Caco-2 (cell line): ENCODE results near the gene TMEM30A. TPM values are rescaled to one million over a fixed set of nuclear protein-coding genes. Genes with fewer than 3 reads are reported as not detected.

ENCODE experiments used
- BruUV-seq: library from RNA; stranded (reverse); fragments of 400-500 nt; replicated peaks from 2 replicates; lab custom pipeline; 2021; lab: Mats Ljungman, UMichigan
- CTCF ChIA-PET: fragments of 300-600 bp; sonication (Branson Sonifier 250); formaldehyde crosslinking; loops from one replicate; lab custom pipeline; 2022; ENCODE audit warnings: antibody characterized with exemption; lab: Charles Lee
- POLR2A ChIA-PET: fragments of 300-600 bp; sonication (Branson Sonifier 250); formaldehyde crosslinking; loops from one replicate; lab custom pipeline; 2022; ENCODE audit warnings: antibody characterized with exemption; lab: Charles Lee
- DNase-seq, 2 experiments: peaks; one replicate each; pipeline versions ENCODE4 v3.0.0 to v3.0.0-alpha.2; 2020 to 2022
- H3K27me3 ChIP-seq: replicated peaks from 2 replicates; pipeline ENCODE4 v1.6.0; 2011; ENCODE audit warnings: low read length; ENCODE audit not compliant: control insufficient read depth, insufficient read depth
- H3K36me3 ChIP-seq: 2 replicates; pipeline ENCODE4 v1.5.1; 2011; ENCODE audit warnings: low read length; ENCODE audit not compliant: control insufficient read depth, insufficient read depth
- H3K4me1 ChIP-seq: fragments of 250-450 bp; sonication (Bioruptor Pico); 2 replicates; pipeline ENCODE4 v1.5.1; 2020; ENCODE audit warnings: mild to moderate bottlenecking
- H3K4me3 ChIP-seq: 2 replicates; pipeline ENCODE4 v1.5.1; 2011; ENCODE audit warnings: low read depth, mild to moderate bottlenecking, control low read depth, low read length
- H3K9me3 ChIP-seq: fragments of 250-450 bp; sonication (Bioruptor Pico); 2 replicates; pipeline ENCODE4 v1.5.1; 2020; ENCODE audit warnings: mild to moderate bottlenecking, moderate library complexity
- H3K27ac Mint-ChIP-seq: one replicate; pipeline ENCODE4 v1.8.0; 2022; ENCODE audit warnings: mixed read lengths; ENCODE audit not compliant: unreplicated experiment
- H3K27me3 Mint-ChIP-seq: one replicate; pipeline ENCODE4 v1.8.0; 2022; ENCODE audit warnings: mixed read lengths; ENCODE audit not compliant: insufficient read depth, unreplicated experiment
- H3K36me3 Mint-ChIP-seq: one replicate; pipeline ENCODE4 v1.8.0; 2022; ENCODE audit warnings: mild to moderate bottlenecking, mixed read lengths; ENCODE audit not compliant: insufficient read depth, unreplicated experiment
- H3K4me1 Mint-ChIP-seq: one replicate; pipeline ENCODE4 v1.8.0; 2022; ENCODE audit warnings: low read depth, mixed read lengths; ENCODE audit not compliant: unreplicated experiment
- H3K4me3 Mint-ChIP-seq: one replicate; pipeline ENCODE4 v1.8.0; 2022; ENCODE audit warnings: mild to moderate bottlenecking, moderate library complexity, mixed read lengths; ENCODE audit not compliant: unreplicated experiment
- H3K9me3 Mint-ChIP-seq: one replicate; pipeline ENCODE4 v1.8.0; 2022; ENCODE audit warnings: mixed read lengths; ENCODE audit not compliant: unreplicated experiment
- CTCF ChIP-seq, 2 experiments: fragments of 200-600 bp in 1 of 2; IDR thresholded peaks; 1 replicate in 1 of 2; 2 replicates in 1 of 2; pipeline versions ENCODE4 v1.5.1 to v1.8.0; 2011 to 2022; ENCODE audit warnings: antibody characterized with exemption in 1 of 2, control low read depth in 1 of 2, inconsistent platforms in 1 of 2, low read depth in 1 of 2, low read length in 1 of 2, mild to moderate bottlenecking in 1 of 2, moderate library complexity in 1 of 2; ENCODE audit not compliant: insufficient read depth in 1 of 2, severe bottlenecking in 1 of 2, unreplicated experiment in 1 of 2
- intact Hi-C: fragments of 100-400 bp; cut with micrococcal nuclease; formaldehyde crosslinking; loops from one replicate; pipeline ENCODE4 v1.10.0; 2022; ENCODE audit not compliant: unreplicated experiment
- total RNA-seq: library from RNA; stranded (reverse); gene quantifications from 2 replicates; pipeline ENCODE4 v1.2.3, GENCODE V29; 2022

The TMEM30A gene
- total RNA-seq, 1 experiment from 2014 or later, result 55.8 TPM

DNA sequence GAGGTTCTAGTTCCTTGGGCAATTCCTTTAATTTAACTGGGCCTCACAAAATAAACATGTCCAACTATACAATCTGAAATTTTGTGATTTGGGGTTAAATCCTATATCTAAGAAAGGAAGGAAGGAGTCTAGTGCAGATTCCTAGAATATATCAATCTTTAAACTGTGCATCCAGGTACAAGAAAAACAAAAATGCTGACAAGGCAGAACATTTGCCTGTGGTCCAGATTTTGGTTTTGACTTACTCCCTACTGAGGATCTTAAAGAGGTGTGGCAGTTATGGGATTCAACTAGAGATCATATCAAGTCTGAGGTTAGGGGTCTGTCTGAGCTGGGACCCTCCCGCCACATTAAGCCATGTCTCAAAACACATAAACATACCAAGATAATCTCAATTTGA is 23.3 kb downstream of the TMEM30A start:
- Mint-ChIP-seq H3K9me3 (no peaks in the 10 kb centered on the region), H3K36me3 (peaks cover 16% of the 10 kb centered on the region), H3K27ac (no peak overlapping the region), H3K4me1 (no peaks in the 10 kb centered on the region), H3K4me3 (no peak overlapping the region), H3K27me3 (no peaks in the 10 kb centered on the region)
- Histone ChIP-seq H3K9me3 (no peaks in the 10 kb centered on the region), H3K36me3 (no peaks in the 10 kb centered on the region), H3K4me1 (no peaks in the 10 kb centered on the region), H3K4me3 (no peak overlapping the region), H3K27me3 (no peaks in the 10 kb centered on the region)
- DNase-seq, result no peak
- ChIA-PET CTCF (no interaction called here), POLR2A (no interaction called here)
- intact Hi-C loops, result no loop called here
- TF ChIP-seq CTCF (IDR thresholded peaks at IDR 0.05; ENCODE audit: insufficient read depth in 1 of 2, low read depth in 1 of 2, low read length in 1 of 2, severe bottlenecking in 1 of 2, unreplicated experiment in 1 of 2), result no peak
- no TSS peak for BruUV-seq

DNA sequence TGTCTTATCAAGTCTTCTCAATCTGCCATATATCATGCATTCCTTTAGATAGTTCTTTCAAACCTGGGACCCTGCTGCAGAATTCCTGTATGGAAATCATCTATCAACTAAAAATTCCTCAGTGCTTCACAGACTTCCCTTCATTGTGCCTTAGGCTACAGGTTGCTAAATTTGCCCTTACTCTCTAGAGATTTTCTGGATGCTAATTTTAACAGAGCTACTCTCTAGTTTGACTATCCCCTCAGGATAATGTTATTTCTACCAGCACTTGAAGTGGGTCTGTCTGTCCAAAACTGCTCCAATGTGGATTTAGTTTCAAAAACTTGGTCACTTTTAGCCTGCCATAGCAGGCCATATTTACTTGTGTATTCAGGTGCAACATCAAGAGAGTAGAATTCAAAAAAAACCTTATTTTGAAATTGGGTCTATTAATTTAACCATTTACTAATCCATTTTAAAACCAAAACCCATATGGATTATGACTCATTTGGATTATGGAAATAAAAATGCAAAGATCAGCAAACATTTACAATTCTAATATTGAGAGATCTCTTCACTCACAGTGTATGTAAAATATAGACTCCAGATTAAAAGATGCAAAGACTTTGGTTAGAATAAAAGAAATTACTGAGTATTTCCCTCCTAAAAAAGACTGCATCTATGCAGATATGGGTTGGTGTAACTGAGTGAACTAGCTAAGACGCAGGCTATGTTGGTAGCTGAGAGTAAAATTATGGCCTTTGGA is 27.1 kb downstream of the TMEM30A start:
- no peaks in the 10 kb centered on the region for H3K9me3 Mint-ChIP-seq
- H3K4me1 Mint-ChIP-seq, result no peaks in the 10 kb centered on the region
- no peak overlapping the region for H3K4me3 Mint-ChIP-seq
- Histone ChIP-seq H3K9me3 (no peaks in the 10 kb centered on the region), H3K27me3 (no peaks in the 10 kb centered on the region), H3K4me1 (no peaks in the 10 kb centered on the region), H3K36me3 (no peaks in the 10 kb centered on the region), H3K4me3 (no peak overlapping the region)
- intact Hi-C loops, result no loop called here
- peaks cover 9% of the 10 kb centered on the region for H3K36me3 Mint-ChIP-seq
- H3K27ac Mint-ChIP-seq, result no peak overlapping the region
- no peak for TF ChIP-seq CTCF (IDR thresholded peaks at IDR 0.05; ENCODE audit: insufficient read depth in 1 of 2, low read depth in 1 of 2, low read length in 1 of 2, severe bottlenecking in 1 of 2, unreplicated experiment in 1 of 2)
- no TSS peak for BruUV-seq
- ChIA-PET CTCF (no interaction called here), POLR2A (no interaction called here)
- no peaks in the 10 kb centered on the region for H3K27me3 Mint-ChIP-seq
- no peak for DNase-seq

- Mint-ChIP-seq H3K4me1 (no peaks in the 10 kb centered on the region), H3K9me3 (no peaks in the 10 kb centered on the region), H3K4me3 (no peak overlapping the region), H3K36me3 (no peaks in the 10 kb centered on the region), H3K27ac (no peak overlapping the region), H3K27me3 (no peaks in the 10 kb centered on the region)
- Histone ChIP-seq H3K9me3 (no peaks in the 10 kb centered on the region), H3K36me3 (no peaks in the 10 kb centered on the region), H3K4me3 (no peak overlapping the region), H3K4me1 (no peaks in the 10 kb centered on the region), H3K27me3 (no peaks in the 10 kb centered on the region)
- ChIA-PET POLR2A (no interaction called here), CTCF (no interaction called here)
- TF ChIP-seq CTCF (IDR thresholded peaks at IDR 0.05; ENCODE audit: insufficient read depth in 1 of 2, low read depth in 1 of 2, low read length in 1 of 2, severe bottlenecking in 1 of 2, unreplicated experiment in 1 of 2), result no peak
- DNase-seq, result no peak
- intact Hi-C loops, result no loop called here
- no TSS peak for BruUV-seq
These were observed 34.0 kb downstream of the TMEM30A start for GRCh38 chr6:75250552-75250951.
